ENCODE results near the gene KLF3.

The KLF3 gene

GRCh38 chr4:38650133-38650532 lies 13.9 kb upstream of the KLF3 start:
- Histone ChIP-seq H3K4me1 (ENCODE audit: control insufficient read depth in 1 of 2, insufficient read depth in 2 of 2, low read length in 2 of 2) (peaks cover 0 to 7% of the 10 kb centered on the region in 2 donors), H3K9ac (ENCODE audit: low read depth in 1 of 2, low read length in 2 of 2) (no peak overlapping the region), H3K4me3 (ENCODE audit: low read depth in 1 of 2, low read length in 2 of 2) (no peak overlapping the region), H3K27me3 (ENCODE audit: control insufficient read depth in 1 of 2, insufficient read depth in 2 of 2, low read length in 2 of 2) (no peaks in the 10 kb centered on the region), H3K27ac (ENCODE audit: low read depth, low read length) (no peak overlapping the region), H3K36me3 (ENCODE audit: control insufficient read depth in 1 of 2, insufficient read depth in 2 of 2, low read length in 2 of 2) (no peaks in the 10 kb centered on the region), H3K9me3 (ENCODE audit: control insufficient read depth in 1 of 2, low read length in 2 of 2) (no peaks in the 10 kb centered on the region)

- no peak overlapping the region for H3K4me3 ChIP-seq (ENCODE audit: low read depth in 1 of 2, low read length in 2 of 2)
- H3K4me1 ChIP-seq (ENCODE audit: control insufficient read depth in 1 of 2, insufficient read depth in 2 of 2, low read length in 2 of 2) = no peaks in the 10 kb centered on the region
- no peak overlapping the region for H3K27ac ChIP-seq (ENCODE audit: low read depth, low read length)
- no peaks in the 10 kb centered on the region for H3K36me3 ChIP-seq (ENCODE audit: control insufficient read depth in 1 of 2, insufficient read depth in 2 of 2, low read length in 2 of 2)
- H3K9me3 ChIP-seq (ENCODE audit: control insufficient read depth in 1 of 2, low read length in 2 of 2) = no peaks in the 10 kb centered on the region
- H3K27me3 ChIP-seq (ENCODE audit: control insufficient read depth in 1 of 2, insufficient read depth in 2 of 2, low read length in 2 of 2) = no peaks in the 10 kb centered on the region
- H3K9ac ChIP-seq (ENCODE audit: low read depth in 1 of 2, low read length in 2 of 2) = no peak overlapping the region
Observed at GRCh38 chr4:38654273-38654672, 9.7 kb upstream of the KLF3 start.

GRCh38 chr4:38656111-38656510 lies 7.9 kb upstream of the KLF3 start:
- Histone ChIP-seq H3K9ac (ENCODE audit: low read depth in 1 of 2, low read length in 2 of 2) (no peak overlapping the region), H3K27me3 (ENCODE audit: control insufficient read depth in 1 of 2, insufficient read depth in 2 of 2, low read length in 2 of 2) (no peaks in the 10 kb centered on the region), H3K36me3 (ENCODE audit: control insufficient read depth in 1 of 2, insufficient read depth in 2 of 2, low read length in 2 of 2) (no peaks in the 10 kb centered on the region), H3K4me3 (ENCODE audit: low read depth in 1 of 2, low read length in 2 of 2) (no peak overlapping the region), H3K27ac (ENCODE audit: low read depth, low read length) (no peak overlapping the region), H3K4me1 (ENCODE audit: control insufficient read depth in 1 of 2, insufficient read depth in 2 of 2, low read length in 2 of 2) (no peaks in the 10 kb centered on the region), H3K9me3 (ENCODE audit: control insufficient read depth in 1 of 2, low read length in 2 of 2) (no peaks in the 10 kb centered on the region)

DNA sequence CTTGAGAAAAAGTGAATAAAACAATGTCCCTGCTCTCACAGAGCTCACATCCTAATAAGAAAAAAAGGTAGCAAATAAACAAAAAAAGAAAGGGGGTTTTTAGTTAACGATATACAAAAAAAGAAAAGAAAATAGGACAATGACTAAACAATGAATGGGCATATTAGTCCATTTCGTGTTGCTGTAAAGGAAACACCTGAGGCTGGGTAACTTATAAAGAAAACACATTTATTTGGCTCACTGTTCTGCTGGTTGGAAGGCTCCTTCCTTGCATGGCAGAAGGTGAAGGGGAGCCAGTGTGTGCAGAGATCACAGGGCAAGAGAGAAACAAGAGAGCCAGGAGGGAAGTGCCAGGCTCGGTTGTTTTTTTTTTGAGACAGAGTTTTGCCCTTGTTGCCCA lies 4.7 kb upstream of the KLF3 start:
- Histone ChIP-seq H3K36me3 (ENCODE audit: control insufficient read depth in 1 of 2, insufficient read depth in 2 of 2, low read length in 2 of 2) (no peaks in the 10 kb centered on the region), H3K4me3 (ENCODE audit: low read depth in 1 of 2, low read length in 2 of 2) (no peak overlapping the region), H3K9ac (ENCODE audit: low read depth in 1 of 2, low read length in 2 of 2) (no peak overlapping the region), H3K4me1 (ENCODE audit: control insufficient read depth in 1 of 2, insufficient read depth in 2 of 2, low read length in 2 of 2) (peaks cover 11 to 14% of the 10 kb centered on the region in 2 donors), H3K27ac (ENCODE audit: low read depth, low read length) (no peak overlapping the region), H3K27me3 (ENCODE audit: control insufficient read depth in 1 of 2, insufficient read depth in 2 of 2, low read length in 2 of 2) (no peaks in the 10 kb centered on the region), H3K9me3 (ENCODE audit: control insufficient read depth in 1 of 2, low read length in 2 of 2) (no peaks in the 10 kb centered on the region)

- Histone ChIP-seq H3K9ac (ENCODE audit: low read depth in 1 of 2, low read length in 2 of 2) (no peak overlapping the region), H3K27me3 (ENCODE audit: control insufficient read depth in 1 of 2, insufficient read depth in 2 of 2, low read length in 2 of 2) (no peaks in the 10 kb centered on the region), H3K36me3 (ENCODE audit: control insufficient read depth in 1 of 2, insufficient read depth in 2 of 2, low read length in 2 of 2) (no peaks in the 10 kb centered on the region), H3K9me3 (ENCODE audit: control insufficient read depth in 1 of 2, low read length in 2 of 2) (no peaks in the 10 kb centered on the region), H3K4me3 (ENCODE audit: low read depth in 1 of 2, low read length in 2 of 2) (no peak overlapping the region), H3K4me1 (ENCODE audit: control insufficient read depth in 1 of 2, insufficient read depth in 2 of 2, low read length in 2 of 2) (peaks cover 11 to 14% of the 10 kb centered on the region in 2 donors), H3K27ac (ENCODE audit: low read depth, low read length) (no peak overlapping the region)
Observed at GRCh38 chr4:38660838-38661237, 3.2 kb upstream of the KLF3 start.

GRCh38 chr4:38661371-38661770 lies 2.6 kb upstream of the KLF3 start:
- Histone ChIP-seq H3K27ac (ENCODE audit: low read depth, low read length) (no peak overlapping the region), H3K4me1 (ENCODE audit: control insufficient read depth in 1 of 2, insufficient read depth in 2 of 2, low read length in 2 of 2) (peaks cover 11 to 18% of the 10 kb centered on the region in 2 donors), H3K9ac (ENCODE audit: low read depth in 1 of 2, low read length in 2 of 2) (no peak overlapping the region), H3K27me3 (ENCODE audit: control insufficient read depth in 1 of 2, insufficient read depth in 2 of 2, low read length in 2 of 2) (no peaks in the 10 kb centered on the region), H3K36me3 (ENCODE audit: control insufficient read depth in 1 of 2, insufficient read depth in 2 of 2, low read length in 2 of 2) (no peaks in the 10 kb centered on the region), H3K9me3 (ENCODE audit: control insufficient read depth in 1 of 2, low read length in 2 of 2) (no peaks in the 10 kb centered on the region), H3K4me3 (ENCODE audit: low read depth in 1 of 2, low read length in 2 of 2) (no peak overlapping the region)

- H3K4me3 ChIP-seq (ENCODE audit: low read depth in 1 of 2, low read length in 2 of 2) = peak overlapping the region; percentile 64 to 69
- peaks cover 14 to 28% of the 10 kb centered on the region in 2 donors for H3K4me1 ChIP-seq (ENCODE audit: control insufficient read depth in 1 of 2, insufficient read depth in 2 of 2, low read length in 2 of 2)
- no peaks in the 10 kb centered on the region for H3K27me3 ChIP-seq (ENCODE audit: control insufficient read depth in 1 of 2, insufficient read depth in 2 of 2, low read length in 2 of 2)
- H3K27ac ChIP-seq (ENCODE audit: low read depth, low read length) = peak overlapping the region; percentile 98
- no peaks in the 10 kb centered on the region for H3K9me3 ChIP-seq (ENCODE audit: control insufficient read depth in 1 of 2, low read length in 2 of 2)
- H3K9ac ChIP-seq (ENCODE audit: low read depth in 1 of 2, low read length in 2 of 2) = peak overlapping the region; percentile 80 to 84
- no peaks in the 10 kb centered on the region for H3K36me3 ChIP-seq (ENCODE audit: control insufficient read depth in 1 of 2, insufficient read depth in 2 of 2, low read length in 2 of 2)
Observed at GRCh38 chr4:38662522-38663089, 1.4 kb upstream of the KLF3 start.

DNA sequence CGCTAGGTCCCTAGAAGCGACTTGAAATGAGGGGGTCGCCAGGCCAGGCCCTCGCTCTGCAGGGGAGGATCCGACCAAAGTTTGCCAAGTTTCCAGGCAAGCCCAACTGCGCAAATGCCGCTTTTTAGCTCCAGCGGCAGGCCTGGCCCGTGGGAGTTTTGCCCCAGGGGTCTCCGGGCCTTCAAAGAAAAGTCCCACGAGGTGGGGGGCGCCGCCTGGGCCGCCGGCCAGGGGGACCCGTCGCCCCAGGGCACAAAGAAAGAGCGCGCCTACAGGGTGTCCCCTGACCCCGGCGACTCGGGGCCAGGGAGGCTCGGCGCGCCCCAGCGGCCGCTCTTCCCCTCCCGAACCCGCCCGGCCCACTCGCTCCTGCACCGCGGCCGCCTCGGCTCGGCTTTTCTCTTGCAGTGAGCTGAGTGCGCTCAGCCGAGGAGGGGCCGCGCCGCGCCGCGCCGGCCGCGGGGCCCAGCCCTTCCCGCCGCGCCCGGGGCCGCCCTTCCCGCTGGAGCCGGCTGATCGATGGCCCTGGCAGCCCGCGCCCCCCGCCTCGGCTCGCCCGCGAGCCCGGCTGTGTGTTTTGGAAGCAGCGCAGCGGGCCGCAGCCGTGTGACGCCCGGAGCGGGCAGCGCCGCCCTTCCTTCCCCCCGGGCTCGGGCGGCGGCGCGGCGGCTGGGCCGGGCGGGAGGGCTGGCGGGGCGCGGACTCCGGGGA lies 754 bp upstream of the KLF3 start:
- Histone ChIP-seq H3K4me3 (ENCODE audit: low read depth in 1 of 2, low read length in 2 of 2) (peak overlapping the region; percentile 64 to 69), H3K27me3 (ENCODE audit: control insufficient read depth in 1 of 2, insufficient read depth in 2 of 2, low read length in 2 of 2) (no peaks in the 10 kb centered on the region), H3K9ac (ENCODE audit: low read depth in 1 of 2, low read length in 2 of 2) (peak overlapping the region; percentile 80 to 84), H3K9me3 (ENCODE audit: control insufficient read depth in 1 of 2, low read length in 2 of 2) (no peaks in the 10 kb centered on the region), H3K36me3 (ENCODE audit: control insufficient read depth in 1 of 2, insufficient read depth in 2 of 2, low read length in 2 of 2) (no peaks in the 10 kb centered on the region), H3K4me1 (ENCODE audit: control insufficient read depth in 1 of 2, insufficient read depth in 2 of 2, low read length in 2 of 2) (peaks cover 16 to 30% of the 10 kb centered on the region in 2 donors), H3K27ac (ENCODE audit: low read depth, low read length) (peak overlapping the region; percentile 98)

- H3K27ac ChIP-seq (ENCODE audit: low read depth, low read length) = peak overlapping the region; percentile 99
- H3K4me1 ChIP-seq (ENCODE audit: control insufficient read depth in 1 of 2, insufficient read depth in 2 of 2, low read length in 2 of 2) = peaks cover 25 to 41% of the 10 kb centered on the region in 2 donors
- no peaks in the 10 kb centered on the region for H3K36me3 ChIP-seq (ENCODE audit: control insufficient read depth in 1 of 2, insufficient read depth in 2 of 2, low read length in 2 of 2)
- peak overlapping the region; percentile 81 to 97 for H3K9ac ChIP-seq (ENCODE audit: low read depth in 1 of 2, low read length in 2 of 2)
- no peaks in the 10 kb centered on the region for H3K27me3 ChIP-seq (ENCODE audit: control insufficient read depth in 1 of 2, insufficient read depth in 2 of 2, low read length in 2 of 2)
- H3K4me3 ChIP-seq (ENCODE audit: low read depth in 1 of 2, low read length in 2 of 2) = peak overlapping the region; percentile 84 to 86
- H3K9me3 ChIP-seq (ENCODE audit: control insufficient read depth in 1 of 2, low read length in 2 of 2) = no peaks in the 10 kb centered on the region
Observed at GRCh38 chr4:38664706-38665401, 855 bp downstream of the KLF3 start.

Data from duodenal mucosa (tissue), 2 donors.